OCI-LY1 (cell line): ENCODE data around the gene MAP7D1.

ENCODE experiments used
- EZH2 ChIP-seq: fragments of 200-600 bp; sonication (generic), shearing (Covaris generic); IDR thresholded peaks from 2 replicates; pipeline ENCODE4 v1.8.0; 2017; ENCODE audit warnings: borderline replicate concordance, mixed run types, mild to moderate bottlenecking, antibody characterized with exemption, low read length, moderate library complexity, mixed read lengths
- TF ChIP-seq, protein P1 (sequence below): fragments of 200-600 bp; sonication (generic), shearing (Covaris generic); IDR thresholded peaks from 2 replicates; pipeline ENCODE4 v1.5.1; 2017; ENCODE audit warnings: mild to moderate bottlenecking, antibody characterized with exemption, low read length, moderate library complexity, mixed read lengths

DNA sequence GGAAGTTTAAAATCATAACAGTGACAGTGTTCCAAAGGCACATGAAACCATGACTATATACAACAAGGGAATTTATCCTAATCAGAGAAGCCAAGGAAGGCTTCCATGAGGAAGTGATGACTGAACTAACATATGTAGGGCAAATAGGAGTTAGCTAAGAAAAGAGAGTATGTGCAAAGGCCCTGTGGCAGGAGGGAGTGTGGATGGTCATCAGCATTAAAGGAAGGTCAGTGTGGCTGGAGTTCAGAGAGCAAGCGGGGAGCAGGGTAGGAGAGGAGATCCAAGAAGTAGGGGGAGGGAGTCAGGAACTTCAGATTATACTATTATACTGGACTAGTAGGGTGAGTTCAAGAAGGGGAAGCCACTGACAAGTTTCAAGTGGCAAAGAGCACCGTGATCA, 8.4 kb downstream of the MAP7D1 start:
- TF ChIP-seq, protein P1, sequence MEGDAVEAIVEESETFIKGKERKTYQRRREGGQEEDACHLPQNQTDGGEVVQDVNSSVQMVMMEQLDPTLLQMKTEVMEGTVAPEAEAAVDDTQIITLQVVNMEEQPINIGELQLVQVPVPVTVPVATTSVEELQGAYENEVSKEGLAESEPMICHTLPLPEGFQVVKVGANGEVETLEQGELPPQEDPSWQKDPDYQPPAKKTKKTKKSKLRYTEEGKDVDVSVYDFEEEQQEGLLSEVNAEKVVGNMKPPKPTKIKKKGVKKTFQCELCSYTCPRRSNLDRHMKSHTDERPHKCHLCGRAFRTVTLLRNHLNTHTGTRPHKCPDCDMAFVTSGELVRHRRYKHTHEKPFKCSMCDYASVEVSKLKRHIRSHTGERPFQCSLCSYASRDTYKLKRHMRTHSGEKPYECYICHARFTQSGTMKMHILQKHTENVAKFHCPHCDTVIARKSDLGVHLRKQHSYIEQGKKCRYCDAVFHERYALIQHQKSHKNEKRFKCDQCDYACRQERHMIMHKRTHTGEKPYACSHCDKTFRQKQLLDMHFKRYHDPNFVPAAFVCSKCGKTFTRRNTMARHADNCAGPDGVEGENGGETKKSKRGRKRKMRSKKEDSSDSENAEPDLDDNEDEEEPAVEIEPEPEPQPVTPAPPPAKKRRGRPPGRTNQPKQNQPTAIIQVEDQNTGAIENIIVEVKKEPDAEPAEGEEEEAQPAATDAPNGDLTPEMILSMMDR = no peak
- no peak for TF ChIP-seq EZH2
